Measurements from ENCODE around the gene MRNIP.

- TF ChIP-seq CTCF (optimal IDR thresholded peaks at IDR 0.05 in 1 of 3, IDR thresholded peaks at IDR 0.05 in 1 of 3, conservative IDR thresholded peaks at IDR 0.05 in 1 of 3; ENCODE audit: extremely low read depth in 1 of 3, insufficient read depth in 2 of 3, low read length in 3 of 3) (no peak), EZH2 (IDR thresholded peaks at IDR 0.05; ENCODE audit: low read length) (no peak)
Measured at GRCh38 chr5:179806250-179807048, 52.2 kb downstream of the MRNIP start, which contains the start of gene MGAT4B.
